Occipital lobe (tissue), 2 donors: Measurements from ENCODE around the gene MPLKIP. TPM values are rescaled to one million over a fixed set of nuclear protein-coding genes. Genes with fewer than 3 reads are reported as not detected.
"Not testable (repeated sequence)": the region's sequence is repeated elsewhere in the genome, so short reads cannot be mapped to it uniquely, and the experiment has no call there.

Experiments
- DNase-seq: peaks from one replicate; lab custom pipeline; 2025; lab: John Stamatoyannopoulos, UW
- total RNA-seq: library from RNA; depleted of rRNA; stranded (reverse); fragments of >200 nt; gene quantifications from one replicate; pipeline ENCODE4 v1.2.3, GENCODE V29; 2014

Gene MPLKIP
- 13.4 TPM for total RNA-seq

- peak; percentile 91 for DNase-seq
These were observed at the start of gene MPLKIP, which contains the start of gene SUGCT for GRCh38 chr7:40134428-40135316. TSS of gene MPLKIP (minus strand) at chr7:40134622. CDS start at chr7:40134567, 55 bp downstream. TSS of gene SUGCT (plus strand) at chr7:40135005.

GRCh38 chr7:40182452-40182851 is 48.0 kb upstream of the MPLKIP start:
- no peak for DNase-seq

DNA sequence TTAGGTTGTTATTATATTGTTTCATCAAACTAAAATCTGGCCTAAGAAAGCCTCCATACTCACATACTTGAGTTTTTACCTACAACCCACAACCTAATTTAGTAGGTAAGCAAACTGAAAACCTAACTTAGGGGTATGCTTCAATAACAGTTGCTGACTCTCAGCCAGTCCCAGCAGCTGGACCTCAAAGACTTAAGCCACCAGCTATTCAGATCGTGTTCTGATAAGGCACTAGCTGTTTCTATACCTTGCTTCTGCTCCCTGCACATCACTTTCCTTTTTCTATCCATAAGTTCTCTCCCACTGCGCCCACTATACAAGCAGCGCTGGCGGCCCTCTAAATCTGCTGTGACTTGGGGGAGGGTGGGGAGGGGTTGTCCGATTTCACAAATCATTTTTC is 42.6 kb upstream of the MPLKIP start:
- DNase-seq, result no peak

- DNase-seq, result no peak
These were observed 41.5 kb upstream of the MPLKIP start for GRCh38 chr7:40175725-40176510.

DNA sequence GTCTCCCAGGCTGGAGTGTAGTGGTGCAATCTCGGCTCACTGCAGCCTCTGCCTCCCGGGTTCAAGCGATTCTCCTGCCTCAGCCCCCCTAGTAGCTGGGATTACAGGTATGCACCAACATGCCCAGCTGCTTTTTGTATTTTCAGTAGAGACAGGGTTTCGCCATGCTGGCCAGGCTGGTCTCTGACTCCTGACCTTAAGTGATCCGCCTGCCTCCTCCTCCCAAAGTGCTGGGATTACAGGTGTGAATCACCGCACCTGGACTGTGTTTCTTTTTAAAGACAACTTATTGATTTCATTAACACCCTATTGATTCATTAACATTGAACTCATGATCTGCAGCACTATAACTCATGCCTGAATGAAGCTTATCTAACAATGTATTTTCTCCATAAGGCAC is 40.8 kb upstream of the MPLKIP start:
- not testable (repeated sequence) for DNase-seq

DNA sequence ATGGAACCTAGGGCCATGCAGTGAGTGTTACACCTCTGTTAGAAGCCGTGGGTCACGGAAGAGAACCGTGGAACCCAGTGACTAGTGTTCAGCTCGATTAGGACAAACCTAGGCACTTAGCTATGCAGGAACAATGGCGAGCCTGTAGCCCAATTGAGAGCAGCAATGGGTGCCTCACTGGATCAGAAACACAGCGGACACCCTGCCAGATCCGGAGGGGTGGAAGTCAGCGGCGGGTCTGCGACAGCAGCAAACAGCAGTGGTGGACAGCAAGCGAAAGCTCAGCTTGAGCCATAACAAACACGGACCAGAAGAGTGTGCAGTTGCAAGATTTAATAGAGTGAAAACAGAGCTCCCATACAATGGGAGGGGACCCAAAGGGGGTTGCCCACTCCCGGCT is 38.7 kb upstream of the MPLKIP start:
- not testable (repeated sequence) for DNase-seq

DNA sequence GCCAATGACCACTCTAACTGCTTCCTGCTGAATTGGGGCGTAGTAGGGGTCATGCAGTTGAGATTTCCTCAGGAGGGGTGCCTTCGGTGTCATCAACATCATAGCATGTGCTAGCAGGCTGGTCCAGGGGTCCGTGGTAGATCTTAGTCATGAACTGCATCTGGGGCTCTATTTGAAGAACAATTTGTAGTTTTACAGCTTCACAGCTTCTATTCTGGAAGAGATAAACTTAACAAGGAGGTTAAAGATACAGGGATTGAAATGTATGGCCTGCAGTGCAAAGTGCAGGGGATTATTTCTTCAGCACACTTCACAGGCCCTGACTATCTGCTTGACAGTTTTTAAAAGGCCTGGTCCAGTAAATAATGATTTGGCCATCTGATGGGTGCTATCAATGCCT is 33.8 kb upstream of the MPLKIP start:
- not testable (repeated sequence) for DNase-seq

DNA sequence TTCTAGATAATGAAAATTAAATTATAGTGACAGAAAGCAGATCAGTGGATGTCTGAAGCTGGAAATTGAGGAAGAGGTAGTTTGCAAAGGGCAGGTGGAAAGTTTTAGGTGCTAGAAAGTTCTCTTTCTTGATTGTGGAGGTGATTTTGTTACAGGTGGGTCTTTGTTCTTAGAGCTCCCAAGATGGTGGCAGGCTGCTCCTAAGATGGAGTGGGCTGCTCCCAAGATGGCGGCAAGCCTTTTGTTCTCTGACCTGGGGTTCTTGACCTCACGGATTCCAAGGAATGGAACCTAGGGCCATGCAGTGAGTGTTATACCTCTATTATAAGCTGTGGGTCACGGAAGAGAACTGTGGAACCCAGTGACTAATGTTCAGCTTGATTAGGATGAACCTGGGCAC is 32.9 kb upstream of the MPLKIP start:
- DNase-seq, result no peak

GRCh38 chr7:40165216-40165615 is 30.8 kb upstream of the MPLKIP start:
- DNase-seq, result no peak

DNA sequence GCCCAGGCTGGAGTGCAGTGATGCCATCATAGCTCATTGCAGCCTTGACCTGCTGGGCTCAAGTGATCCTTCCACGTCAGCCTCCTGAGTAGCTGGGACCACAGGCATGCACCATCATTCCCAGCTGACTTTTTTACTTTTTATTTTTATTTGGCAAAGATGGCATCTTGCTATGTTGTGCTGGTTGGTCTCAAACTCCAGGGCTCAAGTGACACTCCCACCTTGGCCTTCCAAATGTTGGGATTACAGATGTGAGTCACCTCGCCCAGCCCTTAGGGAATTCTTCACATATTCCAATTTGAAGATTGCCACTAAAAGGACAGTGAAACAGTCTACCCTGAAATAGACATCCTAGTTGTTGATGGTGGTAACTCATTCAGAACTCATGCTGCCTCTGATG is 28.1 kb upstream of the MPLKIP start:
- no peak for DNase-seq

DNA sequence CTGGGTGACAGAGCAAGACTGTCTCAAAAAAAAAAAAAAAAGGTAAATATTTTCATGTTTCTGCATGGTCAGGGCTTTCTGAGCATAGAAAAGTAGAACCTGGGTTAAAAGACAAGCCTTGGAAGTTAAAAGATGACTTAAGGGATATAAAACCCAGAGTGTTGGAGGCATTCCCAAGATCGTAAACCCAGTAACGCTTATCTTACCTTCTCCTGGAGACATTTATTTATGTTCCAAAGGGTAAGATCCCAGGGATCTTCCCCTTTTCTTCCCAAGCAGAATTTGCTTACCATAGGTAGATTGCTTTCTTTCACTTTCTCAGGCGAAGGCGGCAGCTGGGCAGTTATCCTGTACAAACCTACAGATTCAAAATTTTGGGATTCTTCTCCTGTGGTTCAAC is 22.6 kb upstream of the MPLKIP start:
- DNase-seq, result no peak

- no peak for DNase-seq
These were observed 17.1 kb upstream of the MPLKIP start for GRCh38 chr7:40151504-40151903.

GRCh38 chr7:40148671-40149070 is 14.2 kb upstream of the MPLKIP start:
- no peak for DNase-seq

DNA sequence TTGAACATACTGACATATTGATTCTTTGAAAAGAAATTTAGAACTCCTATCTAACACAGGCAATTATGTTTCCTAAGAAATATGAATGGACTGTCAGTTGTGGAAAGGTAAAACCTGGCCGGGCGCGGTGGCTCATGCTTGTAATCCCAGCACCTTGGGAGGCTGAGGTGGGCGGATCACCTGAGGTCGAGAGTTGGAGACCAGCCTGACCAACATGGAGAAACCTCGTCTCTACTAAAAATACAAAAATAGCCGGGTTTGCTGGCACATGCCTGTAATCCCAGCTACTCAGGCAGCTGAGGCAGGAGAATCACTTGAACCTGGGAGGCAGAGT is 13.8 kb upstream of the MPLKIP start:
- DNase-seq, result not testable (repeated sequence)

GRCh38 chr7:40147371-40148246 is 13.2 kb upstream of the MPLKIP start:
- no peak for DNase-seq

GRCh38 chr7:40145596-40146130 is 11.2 kb upstream of the MPLKIP start:
- not testable (repeated sequence) for DNase-seq

GRCh38 chr7:40141916-40142315 is 7.5 kb upstream of the MPLKIP start:
- not testable (repeated sequence) for DNase-seq

- DNase-seq, result not testable (repeated sequence)
These were observed 5.5 kb upstream of the MPLKIP start for GRCh38 chr7:40139891-40140290.

DNA sequence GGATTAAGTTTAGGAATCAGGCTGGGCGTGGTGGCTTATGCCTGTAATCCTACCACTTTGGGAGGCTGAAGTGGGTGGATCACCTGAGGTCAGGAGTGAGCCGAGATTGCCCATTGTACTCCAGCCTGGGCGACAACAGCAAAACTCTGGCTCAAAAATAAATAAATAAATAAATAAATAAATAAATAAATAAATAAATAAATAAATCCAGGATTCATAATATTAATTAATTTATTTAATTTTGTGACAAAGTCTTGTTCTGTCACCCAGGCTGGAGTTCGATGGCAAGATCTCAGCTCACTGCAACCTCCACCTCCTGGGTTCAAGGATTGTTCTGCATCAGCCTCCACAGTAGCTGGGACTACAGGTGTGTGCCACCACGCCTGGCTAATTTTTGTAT is 4.6 kb upstream of the MPLKIP start:
- no peak for DNase-seq

DNA sequence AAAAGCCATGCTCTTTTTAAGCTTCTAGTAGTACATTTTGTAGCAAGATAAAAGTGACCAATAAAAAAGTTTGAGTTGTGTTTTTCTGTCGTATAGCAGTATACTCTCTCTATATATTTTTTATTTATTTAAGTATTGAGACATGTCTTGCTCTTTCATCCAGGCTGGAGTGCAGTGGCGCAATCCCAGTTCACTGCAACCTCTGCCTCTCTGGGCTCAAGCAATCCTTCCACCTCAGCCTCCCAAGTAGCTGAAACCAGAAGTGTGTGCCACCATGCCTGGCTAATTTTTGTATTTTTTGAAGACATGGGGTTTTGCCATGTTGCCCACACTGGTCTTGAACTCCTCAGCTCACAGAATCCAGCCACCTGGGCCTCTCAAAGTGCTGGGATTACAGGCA is 3.1 kb upstream of the MPLKIP start:
- no peak for DNase-seq

DNA sequence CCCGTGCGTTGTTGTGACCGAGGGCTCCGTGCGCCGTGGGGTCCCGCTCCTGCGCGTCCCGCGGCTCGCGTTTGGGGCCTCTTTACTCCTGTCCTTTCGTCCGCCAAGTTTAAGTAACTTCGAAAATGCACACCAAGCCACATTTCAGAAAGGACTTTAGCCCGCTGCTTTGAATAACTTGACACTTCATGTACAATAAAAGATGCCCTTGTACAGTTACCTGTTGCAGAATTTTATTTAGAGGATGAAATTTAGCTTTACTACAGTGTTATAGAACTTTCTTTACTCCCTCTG is 842 bp upstream of the MPLKIP start:
- no peak for DNase-seq
